CD4-positive, alpha-beta T cell treated with Interleukin-4 for 4 hours (primary cell): ENCODE data around the gene ARHGAP19.

ENCODE experiments used
- DNase-seq: peaks from one replicate; pipeline ENCODE4 v3.0.0-alpha.2; 2020

Gene ARHGAP19

DNA sequence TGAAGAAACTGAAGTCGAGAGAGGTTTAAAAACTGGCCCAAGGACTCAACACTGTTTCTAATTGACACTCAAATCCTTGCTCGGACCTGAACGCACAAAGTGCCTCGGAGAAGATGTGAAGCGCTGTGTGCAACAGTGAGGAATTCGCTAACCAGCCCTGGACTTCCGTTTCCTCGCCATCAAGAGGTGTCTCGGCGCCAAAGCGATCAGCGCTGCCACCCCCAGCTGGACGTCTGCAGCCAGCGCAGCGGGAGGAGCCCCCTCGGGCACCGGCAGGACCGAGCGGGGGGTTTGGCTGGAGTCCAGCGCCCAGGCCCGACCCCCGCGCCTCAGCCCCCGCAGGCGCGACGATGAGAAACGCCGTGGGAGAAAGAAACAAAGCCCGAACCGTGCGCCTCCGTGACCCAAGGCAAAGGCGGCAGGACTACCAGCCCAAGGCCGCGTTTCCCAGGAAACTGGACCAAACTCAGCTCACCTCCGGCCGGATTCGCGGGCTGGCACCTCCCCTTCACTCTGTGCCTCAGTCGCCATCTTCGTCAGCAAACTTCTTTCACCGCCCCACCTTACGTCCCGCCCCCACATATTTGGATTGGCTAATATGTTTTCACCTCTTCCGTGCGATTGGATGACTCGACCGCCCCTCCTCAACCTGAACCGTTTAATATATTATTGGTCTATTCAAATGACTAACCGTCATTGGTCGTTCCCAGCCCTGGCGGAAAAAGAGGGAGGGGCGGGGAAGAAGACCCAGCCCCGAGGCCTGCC lies at the start of gene ARHGAP19:
Gene ARHGAP19, minus strand, starts transcription at position 541 of the 765 bp plus-strand sequence. Its CDS starts 10 bp downstream, at position 531.
- peak; percentile 97 for DNase-seq

- DNase-seq: no peak
Observed at GRCh38 chr10:97341416-97341815, 49.0 kb upstream of the ARHGAP19 start.

DNA sequence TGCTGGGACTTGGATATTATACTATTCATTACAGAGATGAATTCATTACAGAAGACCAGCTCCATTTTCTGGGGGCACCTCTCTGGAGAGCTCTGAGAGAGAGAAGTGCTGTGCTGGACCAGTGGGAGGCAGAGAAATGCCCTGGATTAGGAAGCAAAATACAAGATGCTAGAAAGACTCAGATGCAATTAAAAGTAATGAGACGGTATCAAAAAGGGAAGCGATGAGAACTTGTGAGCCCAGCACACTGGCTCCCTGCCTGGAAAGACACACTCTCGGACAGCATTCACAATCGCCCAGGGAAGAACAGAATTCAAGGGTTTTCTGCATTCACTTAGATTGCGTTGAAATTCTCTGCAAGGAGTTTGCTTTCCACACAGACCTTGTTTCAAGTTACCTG lies 45.6 kb upstream of the ARHGAP19 start:
- no peak for DNase-seq

DNA sequence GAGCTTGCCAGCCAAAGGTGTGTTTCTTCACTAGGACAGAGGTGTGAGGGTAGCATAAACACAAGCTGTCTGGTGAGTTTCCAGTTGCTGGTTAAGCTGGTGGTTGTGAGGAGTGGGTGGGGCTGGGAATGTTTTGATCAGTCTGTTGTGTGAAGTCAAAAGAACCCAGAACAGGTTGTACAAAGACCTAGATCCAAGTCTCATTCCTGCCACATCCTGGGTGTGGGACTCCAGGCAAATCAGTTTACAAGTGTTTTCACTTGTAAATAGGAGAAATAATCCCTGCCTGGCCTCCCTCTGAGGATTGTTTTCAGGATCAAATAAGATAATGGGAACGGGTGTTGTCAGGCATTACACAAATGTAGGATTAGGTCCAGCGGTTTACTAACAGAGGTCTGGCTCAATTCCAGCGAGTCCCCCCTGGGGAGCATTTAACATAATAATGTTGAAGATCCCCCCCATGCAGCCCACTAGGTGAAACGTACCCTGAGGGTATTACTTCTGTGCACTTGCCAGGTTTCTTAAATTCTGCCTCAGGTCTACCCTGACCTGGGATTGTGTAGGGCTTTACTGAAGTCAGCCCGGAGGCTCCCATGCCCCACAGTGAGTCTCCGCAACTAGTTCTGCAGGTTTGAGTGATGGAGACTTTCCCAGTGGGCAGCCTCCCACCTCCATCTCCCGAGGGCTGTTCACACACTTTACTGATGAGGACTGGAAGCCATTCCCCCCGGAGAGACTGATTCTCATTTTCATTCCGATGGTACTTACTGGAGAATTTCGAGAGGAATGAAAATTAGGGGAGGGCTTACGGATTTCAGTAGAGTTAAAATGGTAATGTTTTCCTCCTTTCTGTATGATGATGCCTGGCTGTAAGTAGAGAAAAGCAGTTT lies 44.8 kb upstream of the ARHGAP19 start:
- DNase-seq: no peak

GRCh38 chr10:97336446-97336845 lies 44.0 kb upstream of the ARHGAP19 start:
- no peak for DNase-seq

DNA sequence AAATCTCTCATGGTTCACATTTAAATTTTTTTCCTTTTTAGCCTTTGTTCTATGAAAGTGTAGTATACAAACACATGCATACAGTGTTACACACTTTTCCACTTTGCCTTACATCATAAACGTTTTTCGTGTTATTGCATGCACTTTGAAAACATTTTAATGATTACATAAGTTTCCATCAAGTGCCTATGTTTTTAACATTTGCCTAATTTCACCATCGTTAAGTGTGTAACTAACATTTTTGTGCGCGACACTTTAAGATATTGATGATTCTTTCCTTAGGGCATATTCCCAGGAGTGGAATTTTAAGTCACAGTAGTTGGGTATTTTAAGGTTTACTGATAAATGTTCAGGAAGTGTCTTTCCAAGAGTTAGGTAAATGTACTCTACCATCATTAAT lies 43.6 kb upstream of the ARHGAP19 start:
- DNase-seq: no peak

GRCh38 chr10:97335188-97335619 lies 42.8 kb upstream of the ARHGAP19 start:
- DNase-seq: no peak

DNA sequence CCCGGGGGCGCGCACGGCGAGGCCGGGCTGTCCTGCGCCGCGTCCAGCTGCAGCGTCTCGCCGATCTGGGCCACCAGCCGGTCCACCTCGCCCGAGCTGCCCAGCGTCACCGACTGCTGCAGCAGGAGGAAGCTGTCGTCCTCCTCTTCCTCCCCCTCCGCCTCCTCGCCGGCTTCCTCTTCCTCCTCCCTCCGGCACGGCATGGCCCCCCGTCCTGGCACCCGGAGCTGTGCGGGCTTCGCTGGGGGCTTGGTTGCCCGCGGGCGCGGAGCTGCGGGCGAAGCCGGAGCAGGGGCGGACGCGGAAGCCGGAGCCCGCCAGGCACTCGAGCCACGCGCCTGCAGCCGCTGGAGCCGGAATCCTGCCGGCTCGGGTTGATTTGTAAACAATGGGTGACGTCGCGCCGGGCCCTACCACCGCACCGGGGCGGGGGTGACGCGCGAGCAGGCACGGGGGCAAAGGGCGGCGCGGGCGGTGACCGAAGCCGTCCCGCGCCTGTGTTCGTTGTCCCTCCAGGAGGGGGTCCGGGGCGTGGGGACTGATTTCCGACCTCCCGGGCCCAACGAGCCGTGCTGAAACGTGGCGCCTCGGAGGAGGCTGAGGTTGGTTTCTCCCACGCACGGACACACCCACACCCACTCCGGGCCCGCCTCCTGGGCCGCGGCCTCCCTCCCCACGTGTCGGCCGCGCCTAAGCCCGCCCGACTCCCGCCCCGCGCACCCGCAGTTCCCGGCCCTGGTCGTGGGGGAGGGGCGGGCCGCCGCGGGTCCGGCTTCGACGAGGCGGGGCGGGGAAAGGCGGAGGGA lies 42.1 kb upstream of the ARHGAP19 start, which contains the start of gene FRAT2:
Gene FRAT2, minus strand, starts transcription at position 360 of the 806 bp plus-strand sequence. Its CDS starts 157 bp downstream, at position 203.
- DNase-seq: peak; percentile 85

DNA sequence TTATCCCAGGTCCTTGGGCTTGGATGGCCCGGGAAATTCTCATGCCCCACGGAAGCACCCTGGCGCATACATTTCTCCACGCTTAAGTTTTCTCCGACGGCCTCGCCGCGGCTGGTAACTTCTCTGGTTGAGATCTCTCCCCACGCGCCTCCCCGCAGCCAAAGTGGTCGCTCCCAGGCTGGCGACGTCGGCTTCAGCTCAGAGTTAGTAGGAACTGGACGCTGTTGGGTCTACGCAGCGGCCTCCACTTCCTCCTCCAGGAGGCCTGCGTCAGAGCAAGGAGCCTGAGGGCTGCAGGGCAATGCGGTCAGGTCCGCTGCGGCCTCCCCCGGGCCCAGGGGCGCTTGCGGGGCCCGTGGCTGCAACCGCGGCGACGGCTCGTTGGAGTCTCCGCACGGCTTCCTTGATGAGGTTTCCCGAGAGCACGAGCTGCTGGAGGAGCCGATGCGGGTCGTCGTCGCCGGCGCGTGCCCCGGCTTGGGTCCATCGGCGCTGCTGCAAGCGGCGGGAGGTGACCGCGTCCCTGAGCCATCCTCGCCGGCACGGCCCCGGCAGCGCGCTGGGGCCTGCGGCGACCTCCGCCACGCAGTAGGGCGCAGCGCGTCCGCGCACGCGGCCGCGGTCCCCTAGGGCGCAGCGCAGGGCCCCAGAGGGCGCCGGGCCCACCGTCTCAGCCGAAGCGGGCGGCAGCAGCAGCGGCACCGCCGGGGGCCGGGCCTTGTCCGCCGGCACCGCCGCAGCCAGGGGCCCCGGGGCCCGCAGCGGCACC lies 41.3 kb upstream of the ARHGAP19 start:
- DNase-seq: peak; percentile 22

- no peak for DNase-seq
Observed at GRCh38 chr10:97333351-97333600, 40.8 kb upstream of the ARHGAP19 start.

DNA sequence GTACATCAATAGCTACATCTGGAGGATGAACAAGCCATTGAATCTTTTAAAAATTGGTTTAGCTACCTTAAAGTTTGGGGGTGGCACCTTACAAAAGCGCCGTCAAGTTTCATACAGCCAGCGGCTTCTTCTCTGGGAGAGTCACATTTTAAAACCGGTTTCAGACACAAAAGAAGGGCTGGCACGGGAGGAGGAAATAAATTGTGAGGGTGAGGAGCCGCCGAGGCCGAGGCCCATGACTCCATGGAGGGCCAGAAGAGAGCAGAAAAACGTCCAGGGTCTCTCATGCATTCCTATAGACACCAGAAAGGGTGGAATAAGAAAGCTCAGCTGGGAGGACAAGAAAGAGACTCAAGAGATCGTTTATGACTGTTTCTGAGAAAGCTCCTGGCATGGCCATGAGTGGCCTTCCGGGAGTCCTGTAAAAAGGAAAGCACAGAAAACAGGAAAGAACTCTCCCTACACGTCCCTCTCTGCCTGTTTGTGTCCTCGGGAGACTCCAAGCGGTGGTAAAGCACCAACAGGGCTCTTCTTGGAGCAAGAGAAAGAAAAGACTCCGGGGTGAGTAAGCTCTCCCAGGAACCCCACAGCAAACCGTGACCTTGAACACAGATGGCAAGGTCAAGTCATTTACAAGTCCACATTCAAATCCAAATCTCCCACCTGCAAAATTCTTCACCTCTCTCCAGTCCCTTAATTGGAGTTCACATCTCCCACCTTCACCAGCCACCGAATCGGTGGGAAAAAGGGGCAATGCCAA lies 40.3 kb upstream of the ARHGAP19 start:
- DNase-seq: no peak

- DNase-seq: no peak
Observed at GRCh38 chr10:97331153-97331703, 38.8 kb upstream of the ARHGAP19 start.

DNA sequence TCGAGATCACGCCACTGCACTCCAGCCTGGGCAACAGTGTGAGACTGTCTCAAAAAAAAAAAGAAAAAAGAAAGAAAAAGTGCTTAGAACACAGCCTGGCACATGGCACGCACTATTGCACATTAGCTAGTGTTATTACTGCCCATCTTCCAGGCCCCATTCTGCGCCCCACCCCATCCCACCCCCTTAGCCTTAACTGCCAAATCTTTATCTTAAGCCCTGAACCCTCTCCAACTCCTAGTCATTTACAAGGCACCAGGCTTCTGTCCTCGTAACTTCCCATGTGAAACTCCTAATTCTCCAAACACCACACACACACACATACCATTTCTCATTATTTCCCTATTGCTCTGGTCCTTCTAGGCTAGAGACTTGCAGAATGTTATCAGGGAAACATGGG lies 37.3 kb upstream of the ARHGAP19 start:
- no peak for DNase-seq

- DNase-seq: no peak
Observed at GRCh38 chr10:97328646-97329453, 36.4 kb upstream of the ARHGAP19 start.

- no peak for DNase-seq
Observed at GRCh38 chr10:97327348-97328294, 35.2 kb upstream of the ARHGAP19 start.

DNA sequence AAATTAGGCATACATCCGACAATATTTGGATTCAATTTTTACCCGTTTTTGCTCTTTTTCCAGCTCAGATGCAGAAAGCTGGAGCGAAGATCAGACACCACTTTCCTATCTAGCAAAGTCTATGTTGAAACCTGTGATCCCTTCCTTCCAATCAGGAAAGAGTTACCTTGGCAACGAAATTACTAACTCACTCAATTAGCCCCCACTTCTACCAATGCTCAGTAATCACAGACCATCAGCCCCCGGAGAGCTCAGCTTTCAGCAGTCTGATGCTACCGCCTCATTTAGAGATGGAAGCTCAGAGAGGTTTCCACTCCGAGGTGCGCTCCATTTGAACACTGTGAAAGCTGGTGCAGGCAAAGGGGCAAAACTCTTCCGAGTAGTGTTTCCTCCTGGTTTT lies 33.3 kb upstream of the ARHGAP19 start:
- DNase-seq: no peak

DNA sequence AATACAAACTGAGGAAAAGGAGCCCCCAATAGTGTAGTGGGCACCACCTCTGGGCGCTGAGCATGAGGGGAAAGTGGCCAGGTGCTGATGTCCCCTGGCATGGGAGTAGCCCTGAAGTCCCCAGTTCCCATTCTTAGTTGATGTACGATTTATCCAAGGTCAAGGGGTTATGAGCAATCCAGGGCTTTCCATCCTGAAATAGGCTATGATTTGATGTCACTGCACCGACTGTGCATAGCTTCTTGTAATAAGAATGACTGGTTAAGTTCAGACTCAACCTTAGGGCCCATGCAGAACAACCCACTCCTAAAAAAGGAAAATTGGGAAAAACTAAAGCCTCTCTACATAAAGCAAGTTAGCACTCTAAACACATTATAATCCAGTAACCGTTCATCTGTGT lies 31.1 kb upstream of the ARHGAP19 start:
- DNase-seq: no peak

DNA sequence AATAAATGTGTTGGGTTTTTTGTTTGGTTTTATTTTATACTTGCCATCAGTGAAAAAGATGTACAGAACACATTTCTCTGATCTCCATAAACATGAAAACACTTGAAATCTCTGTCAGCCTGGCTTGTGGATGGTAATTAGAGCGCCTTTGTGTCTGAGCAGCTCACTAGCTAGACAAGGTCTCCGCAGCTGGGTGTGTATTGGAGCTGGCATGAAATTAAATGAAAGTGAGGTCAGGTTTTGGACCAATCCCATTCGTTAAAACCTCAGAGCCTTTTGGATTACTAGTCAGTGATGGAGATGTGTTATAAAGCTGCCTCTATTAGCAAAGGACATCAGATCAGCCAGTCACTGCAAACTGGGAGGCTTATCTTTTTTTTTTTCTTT lies 29.4 kb upstream of the ARHGAP19 start:
- DNase-seq: no peak
